B cell (primary cell): ENCODE data around the gene VILL. TPM values are rescaled to one million over a fixed set of nuclear protein-coding genes. Genes with fewer than 3 reads are reported as not detected.

Experiments used
- ATAC-seq: fragments of 200-7000 bp; cut with Tn5 transposase; one replicate; pipeline ENCODE4 v1.10.0; 2021; ENCODE audit warnings: low read depth, mild to moderate bottlenecking, moderate number of reproducible peaks, moderate library complexity
- CTCF ChIA-PET: fragments of 350-600 bp; sonication (Branson Sonifier 250); formaldehyde crosslinking; loops from one replicate; lab custom pipeline; 2021; ENCODE audit warnings: antibody characterized with exemption, inconsistent platforms; lab: Charles Lee
- POLR2A ChIA-PET: fragments of 350-600 bp; sonication (Branson Sonifier 250); formaldehyde crosslinking; loops from one replicate; lab custom pipeline; 2021; ENCODE audit warnings: antibody characterized with exemption; lab: Charles Lee
- DNase-seq: peaks from one replicate; pipeline ENCODE4 v3.0.0; 2013
- H2AFZ ChIP-seq: 2 replicates; pipeline ENCODE4 v1.6.1; 2012; ENCODE audit warnings: mild to moderate bottlenecking, low read depth, low read length; ENCODE audit not compliant: insufficient read depth, poor library complexity, severe bottlenecking
- H3K27ac ChIP-seq, 2 donors: 1 replicate in 1 of 2; 2 replicates in 1 of 2; pipeline ENCODE4 v1.5.1; 2012 to 2013; ENCODE audit warnings: low read length in 2 of 2, mild to moderate bottlenecking in 2 of 2, moderate library complexity in 1 of 2
- H3K27me3 ChIP-seq, 4 experiments: fragments of 200-600 bp in 1 of 4; sonication (generic) in 1 of 4; replicated peaks in 1 of 4; 1 replicate in 2 of 4; 2 replicates in 2 of 4; pipeline versions ENCODE4 v1.6.1 to v1.7.0; 2013 to 2016; ENCODE audit warnings: low read length in 3 of 4, mild to moderate bottlenecking in 2 of 4, mixed read lengths in 1 of 4, moderate library complexity in 1 of 4; ENCODE audit not compliant: insufficient read depth in 4 of 4, control insufficient read depth in 3 of 4; ENCODE audit errors: control extremely low read depth in 1 of 4
- H3K36me3 ChIP-seq, 2 experiments: replicated peaks in 1 of 2; 1 replicate in 1 of 2; 2 replicates in 1 of 2; pipeline versions ENCODE4 v1.6.1 to v1.7.1; 2013; ENCODE audit warnings: low read length in 1 of 2; ENCODE audit not compliant: insufficient read depth in 2 of 2, control insufficient read depth in 1 of 2; ENCODE audit errors: control extremely low read depth in 1 of 2, extremely low read depth in 1 of 2
- H3K4me1 ChIP-seq, 2 donors: fragments of 200-600 bp in 1 of 2; sonication (generic) in 1 of 2; 1 replicate in 1 of 2; 2 replicates in 1 of 2; pipeline versions ENCODE4 v1.5.1 to v1.6.1; 2013 to 2017; ENCODE audit warnings: low read length in 2 of 2; ENCODE audit not compliant: control insufficient read depth in 2 of 2, insufficient read depth in 2 of 2
- H3K4me2 ChIP-seq: replicated peaks from 2 replicates; pipeline ENCODE3; 2012; ENCODE audit warnings: mild to moderate bottlenecking, low read depth, low read length; ENCODE audit not compliant: poor library complexity, severe bottlenecking
- H3K4me3 ChIP-seq, 5 experiments: fragments of 200-600 bp in 1 of 5; sonication (generic) in 1 of 5; 1 replicate in 3 of 5; 2 replicates in 2 of 5; pipeline versions ENCODE4 v1.5.1 to v1.7.0; 2011 to 2016; ENCODE audit warnings: low read length in 4 of 5, mild to moderate bottlenecking in 4 of 5, low read depth in 2 of 5, control low read depth in 1 of 5, moderate library complexity in 1 of 5; ENCODE audit not compliant: insufficient read depth in 1 of 5; ENCODE audit errors: control extremely low read depth in 1 of 5, extremely low read depth in 1 of 5
- H3K79me2 ChIP-seq: fragments of 200-600 bp; sonication (generic); one replicate; pipeline ENCODE4 v1.6.0; 2016; ENCODE audit warnings: low read length; ENCODE audit not compliant: control insufficient read depth, insufficient read depth
- H3K9ac ChIP-seq: fragments of 200-600 bp; sonication (generic); 2 replicates; pipeline ENCODE4 v1.6.1; 2017; ENCODE audit warnings: mild to moderate bottlenecking, low read length, moderate library complexity
- H3K9me3 ChIP-seq, 3 donors: one replicate each; pipeline versions ENCODE4 v1.6.1 to v1.7.1; 2013; ENCODE audit warnings: low read length in 2 of 3; ENCODE audit not compliant: control insufficient read depth in 2 of 3, insufficient read depth in 1 of 3; ENCODE audit errors: control extremely low read depth in 1 of 3
- H4K20me1 ChIP-seq: 2 replicates; pipeline ENCODE4 v1.6.0; 2012; ENCODE audit warnings: mild to moderate bottlenecking, low read length; ENCODE audit not compliant: insufficient read depth, control insufficient read depth, poor library complexity, severe bottlenecking
- H3K27ac Mint-ChIP-seq: one replicate; pipeline ENCODE4 v1.8.0; 2021; ENCODE audit warnings: mixed read lengths
- H3K27me3 Mint-ChIP-seq: one replicate; pipeline ENCODE4 v1.8.0; 2021; ENCODE audit warnings: mixed read lengths
- H3K4me1 Mint-ChIP-seq: one replicate; pipeline ENCODE4 v1.8.0; 2021; ENCODE audit warnings: mixed read lengths
- H3K4me3 Mint-ChIP-seq: one replicate; pipeline ENCODE4 v1.8.0; 2021; ENCODE audit warnings: mixed read lengths
- H3K9me3 Mint-ChIP-seq: one replicate; pipeline ENCODE4 v1.8.0; 2022; ENCODE audit warnings: mixed read lengths; ENCODE audit not compliant: insufficient read depth
- EZH2 ChIP-seq: IDR thresholded peaks from 2 replicates; pipeline ENCODE4 v1.6.1; 2012; ENCODE audit warnings: borderline replicate concordance, low read depth, mild to moderate bottlenecking, moderate library complexity, low read length; ENCODE audit not compliant: insufficient read depth, poor library complexity, severe bottlenecking
- WGBS: methylation state at CpG from one replicate; pipeline ENCODE4 v1.1.5; 2013; ENCODE audit warnings: missing lambda C conversion rate; ENCODE audit not compliant: insufficient coverage; 5-methylcytosine and 5-hydroxymethylcytosine counted together
- intact Hi-C: fragments of 100-400 bp; cut with micrococcal nuclease; formaldehyde crosslinking; loops from one replicate; pipeline ENCODE4 v1.10.0; 2022
- polyA plus RNA-seq: library from polyadenylated mRNA; depleted of rRNA; stranded (reverse); fragments of >200 nt; gene quantifications from 2 replicates; pipeline ENCODE4 v1.2.3, GENCODE V29; 2012
- total RNA-seq, 2 donors: library from RNA; stranded (reverse); fragments of 120-200 nt in 1 of 2; gene quantifications; 1 replicate in 1 of 2; 2 replicates in 1 of 2; pipeline versions ENCODE4 v1.2.3 to v1.2.4, GENCODE V29; 2013 to 2022
- TF ChIP-seq, protein P1 (sequence below): fragments of 200-600 bp; IDR thresholded peaks from one replicate; pipeline ENCODE4 v1.8.0; 2022; ENCODE audit warnings: antibody characterized with exemption, mild to moderate bottlenecking

Gene VILL
- total and polyA plus RNA-seq, 2 donors (not counting 1 experiment from before 2014, with no cell fraction given), result 35.2 to 46.4 TPM

DNA sequence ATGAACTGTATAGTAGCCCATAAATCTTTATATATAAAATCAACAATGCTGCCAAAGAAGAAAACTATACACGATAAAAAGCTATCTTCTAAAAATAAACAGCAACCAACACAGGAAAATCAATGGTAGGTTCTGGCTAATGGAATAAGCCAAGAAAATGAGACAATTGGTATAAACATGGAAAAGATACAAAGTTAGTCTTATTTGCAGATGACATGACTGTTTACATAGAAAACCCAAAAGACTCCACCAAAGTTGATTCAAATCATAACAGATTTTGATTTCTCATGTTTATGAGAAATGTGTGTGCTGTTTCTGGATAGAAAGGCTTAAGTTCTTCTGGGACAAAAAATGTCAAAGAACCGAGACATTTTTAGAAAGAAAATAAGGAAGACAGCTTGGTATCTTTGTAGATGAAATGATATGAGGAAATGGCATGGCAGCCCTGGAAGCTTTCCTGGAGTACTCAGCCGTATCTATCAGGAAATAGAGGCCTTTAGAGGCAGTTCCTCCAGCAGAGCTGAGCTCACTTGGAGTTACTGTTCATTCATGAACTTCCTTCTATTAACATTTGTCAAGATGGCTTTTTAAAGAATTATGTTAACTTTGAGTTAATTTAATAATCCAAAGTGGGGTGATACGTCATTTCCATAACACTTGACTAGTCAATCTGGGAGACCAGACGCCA lies 36.7 kb upstream of the VILL start:
- 41% methylated on average over 2 of the region's 5 CpGs for WGBS
- Histone ChIP-seq H3K27ac (no peak overlapping the region), H4K20me1 (no peaks in the 10 kb centered on the region), H2AFZ (no peak overlapping the region), H3K79me2 (no peaks in the 10 kb centered on the region), H3K27me3 (no peaks in the 10 kb centered on the region), H3K9me3 (no peaks in the 10 kb centered on the region), H3K9ac (no peak overlapping the region), H3K36me3 (no peaks in the 10 kb centered on the region), H3K4me1 (peaks cover 15 to 19% of the 10 kb centered on the region in 2 donors), H3K4me3 (no peak overlapping the region), H3K4me2 (no peak overlapping the region)
- intact Hi-C loops, result no loop called here
- H3K27ac Mint-ChIP-seq, result no peak overlapping the region
- peaks cover 18% of the 10 kb centered on the region for H3K4me1 Mint-ChIP-seq
- POLR2A ChIA-PET, result no interaction called here
- no peaks in the 10 kb centered on the region for H3K9me3 Mint-ChIP-seq
- ATAC-seq (no peak), DNase-seq (no peak)
- no peak overlapping the region for H3K4me3 Mint-ChIP-seq
- no peak for TF ChIP-seq EZH2
- TF ChIP-seq, protein P1, sequence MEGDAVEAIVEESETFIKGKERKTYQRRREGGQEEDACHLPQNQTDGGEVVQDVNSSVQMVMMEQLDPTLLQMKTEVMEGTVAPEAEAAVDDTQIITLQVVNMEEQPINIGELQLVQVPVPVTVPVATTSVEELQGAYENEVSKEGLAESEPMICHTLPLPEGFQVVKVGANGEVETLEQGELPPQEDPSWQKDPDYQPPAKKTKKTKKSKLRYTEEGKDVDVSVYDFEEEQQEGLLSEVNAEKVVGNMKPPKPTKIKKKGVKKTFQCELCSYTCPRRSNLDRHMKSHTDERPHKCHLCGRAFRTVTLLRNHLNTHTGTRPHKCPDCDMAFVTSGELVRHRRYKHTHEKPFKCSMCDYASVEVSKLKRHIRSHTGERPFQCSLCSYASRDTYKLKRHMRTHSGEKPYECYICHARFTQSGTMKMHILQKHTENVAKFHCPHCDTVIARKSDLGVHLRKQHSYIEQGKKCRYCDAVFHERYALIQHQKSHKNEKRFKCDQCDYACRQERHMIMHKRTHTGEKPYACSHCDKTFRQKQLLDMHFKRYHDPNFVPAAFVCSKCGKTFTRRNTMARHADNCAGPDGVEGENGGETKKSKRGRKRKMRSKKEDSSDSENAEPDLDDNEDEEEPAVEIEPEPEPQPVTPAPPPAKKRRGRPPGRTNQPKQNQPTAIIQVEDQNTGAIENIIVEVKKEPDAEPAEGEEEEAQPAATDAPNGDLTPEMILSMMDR, result no peak
- CTCF ChIA-PET, result interaction anchor here (1.7 kb wide), 1 partner anchor 13 kb away, joined by 5 read pairs; no protein-coding TSS in a partner anchor
- H3K27me3 Mint-ChIP-seq, result no peaks in the 10 kb centered on the region

DNA sequence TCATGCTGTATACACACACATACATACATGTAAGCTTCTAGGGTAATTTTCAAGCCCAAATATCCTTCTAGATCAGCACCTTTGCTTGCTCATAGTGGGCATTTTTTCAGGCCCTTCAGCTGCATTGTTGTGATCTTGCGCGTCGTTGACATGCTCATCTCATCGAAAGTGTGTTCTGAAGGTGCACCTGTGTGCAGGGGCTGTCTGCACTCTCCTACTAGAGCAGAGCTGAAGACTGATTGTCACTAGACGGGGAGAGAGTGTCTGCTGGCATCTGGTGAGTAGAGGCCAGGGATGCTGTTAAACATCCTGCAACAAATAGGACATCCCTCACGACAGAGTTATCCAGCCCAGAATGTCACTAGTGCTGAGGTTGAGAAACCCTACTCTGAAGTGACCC lies 35.7 kb upstream of the VILL start:
- Mint-ChIP-seq H3K4me3 (no peak overlapping the region), H3K27me3 (no peaks in the 10 kb centered on the region), H3K27ac (no peak overlapping the region), H3K4me1 (peaks cover 18% of the 10 kb centered on the region), H3K9me3 (no peaks in the 10 kb centered on the region)
- Histone ChIP-seq H3K9ac (no peak overlapping the region), H4K20me1 (no peaks in the 10 kb centered on the region), H3K9me3 (no peaks in the 10 kb centered on the region), H3K27ac (no peak overlapping the region), H3K36me3 (no peaks in the 10 kb centered on the region), H3K79me2 (no peaks in the 10 kb centered on the region), H3K4me1 (peaks cover 15 to 19% of the 10 kb centered on the region in 2 donors), H2AFZ (no peak overlapping the region), H3K27me3 (no peaks in the 10 kb centered on the region), H3K4me3 (no peak overlapping the region), H3K4me2 (no peak overlapping the region)
- TF ChIP-seq EZH2, result no peak
- TF ChIP-seq, protein P1, result no peak
- CTCF ChIA-PET, result interaction anchor here (1.3 to 2.0 kb wide), 3 partner anchors 10 to 20 kb away, joined by 3 to 5 read pairs (median 5); no protein-coding TSS in a partner anchor
- intact Hi-C loops, result no loop called here
- ATAC-seq, result no peak
- DNase-seq, result no peak
- POLR2A ChIA-PET, result no interaction called here
- 96% methylated on average over 6 of the region's 6 CpGs for WGBS
